HL-60 (cell line): ENCODE results near the gene DNAH12.

Experiments
- DNase-seq, 2 experiments: peaks; one replicate each; pipeline ENCODE4 v3.0.0-alpha.2; 2010 to 2020; ENCODE audit warnings: low read depth in 1 of 2, low spot score in 1 of 2
- H3K27ac ChIP-seq: fragments of 250-450 bp; sonication (Bioruptor Pico); replicated peaks from 2 replicates; pipeline ENCODE4 v1.5.1; 2020; ENCODE audit warnings: mild to moderate bottlenecking, moderate library complexity
- H3K27me3 ChIP-seq: fragments of 250-450 bp; sonication (Bioruptor Pico); 2 replicates; pipeline ENCODE4 v1.5.1; 2021; ENCODE audit warnings: mild to moderate bottlenecking, moderate library complexity; ENCODE audit not compliant: insufficient read depth, poor library complexity, severe bottlenecking
- H3K4me3 ChIP-seq: replicated peaks from 2 replicates; pipeline ENCODE4 v1.5.1; 2011; ENCODE audit warnings: mild to moderate bottlenecking, control low read depth, low read length; ENCODE audit not compliant: insufficient read depth
- GABPA ChIP-seq: IDR thresholded peaks from 2 replicates; pipeline ENCODE4 v1.6.1; 2012; ENCODE audit warnings: low read depth
- POLR2AphosphoS5 ChIP-seq: IDR thresholded peaks from 2 replicates; pipeline ENCODE4 v1.6.1; 2012; ENCODE audit warnings: low read depth
- REST ChIP-seq: IDR thresholded peaks from 2 replicates; pipeline ENCODE4 v1.6.1; 2012; ENCODE audit warnings: low read depth; ENCODE audit not compliant: insufficient replicate concordance
- SPI1 ChIP-seq: IDR thresholded peaks from 2 replicates; pipeline ENCODE4 v1.6.1; 2012; ENCODE audit warnings: low read depth, mild to moderate bottlenecking, borderline replicate concordance
- TF ChIP-seq, protein P1 (sequence below): IDR thresholded peaks from one replicate; pipeline ENCODE4 v1.5.1; 2011; ENCODE audit warnings: low read length, control low read depth, inconsistent platforms; ENCODE audit not compliant: insufficient read depth

Gene DNAH12

DNA sequence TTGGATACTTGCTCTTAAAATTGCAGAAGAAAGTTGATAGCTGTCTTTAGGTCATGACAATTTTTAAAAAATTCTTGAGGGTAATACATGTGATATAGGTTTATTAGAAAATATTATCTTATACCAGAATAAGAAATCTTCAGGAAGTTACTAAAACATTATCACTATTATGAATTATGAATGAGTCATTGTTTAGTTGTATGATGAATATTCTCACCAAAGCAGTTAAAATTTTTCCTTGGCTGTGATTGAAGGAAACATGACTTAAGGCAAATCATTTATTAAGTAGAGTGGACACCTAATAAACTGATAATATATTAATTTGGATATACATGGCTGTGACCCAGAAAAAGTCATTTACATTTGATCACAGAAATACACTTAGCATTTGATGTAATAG is 286.5 kb downstream of the DNAH12 start:
- DNase-seq, result no peak
- no peaks in the 10 kb centered on the region for H3K27me3 ChIP-seq
- TF ChIP-seq GABPA (no peak), SPI1 (no peak), REST (no peak), POLR2AphosphoS5 (no peak)
- TF ChIP-seq, protein P1, sequence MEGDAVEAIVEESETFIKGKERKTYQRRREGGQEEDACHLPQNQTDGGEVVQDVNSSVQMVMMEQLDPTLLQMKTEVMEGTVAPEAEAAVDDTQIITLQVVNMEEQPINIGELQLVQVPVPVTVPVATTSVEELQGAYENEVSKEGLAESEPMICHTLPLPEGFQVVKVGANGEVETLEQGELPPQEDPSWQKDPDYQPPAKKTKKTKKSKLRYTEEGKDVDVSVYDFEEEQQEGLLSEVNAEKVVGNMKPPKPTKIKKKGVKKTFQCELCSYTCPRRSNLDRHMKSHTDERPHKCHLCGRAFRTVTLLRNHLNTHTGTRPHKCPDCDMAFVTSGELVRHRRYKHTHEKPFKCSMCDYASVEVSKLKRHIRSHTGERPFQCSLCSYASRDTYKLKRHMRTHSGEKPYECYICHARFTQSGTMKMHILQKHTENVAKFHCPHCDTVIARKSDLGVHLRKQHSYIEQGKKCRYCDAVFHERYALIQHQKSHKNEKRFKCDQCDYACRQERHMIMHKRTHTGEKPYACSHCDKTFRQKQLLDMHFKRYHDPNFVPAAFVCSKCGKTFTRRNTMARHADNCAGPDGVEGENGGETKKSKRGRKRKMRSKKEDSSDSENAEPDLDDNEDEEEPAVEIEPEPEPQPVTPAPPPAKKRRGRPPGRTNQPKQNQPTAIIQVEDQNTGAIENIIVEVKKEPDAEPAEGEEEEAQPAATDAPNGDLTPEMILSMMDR, result no peak
- no peak overlapping the region for H3K27ac ChIP-seq
- no peak overlapping the region for H3K4me3 ChIP-seq

DNA sequence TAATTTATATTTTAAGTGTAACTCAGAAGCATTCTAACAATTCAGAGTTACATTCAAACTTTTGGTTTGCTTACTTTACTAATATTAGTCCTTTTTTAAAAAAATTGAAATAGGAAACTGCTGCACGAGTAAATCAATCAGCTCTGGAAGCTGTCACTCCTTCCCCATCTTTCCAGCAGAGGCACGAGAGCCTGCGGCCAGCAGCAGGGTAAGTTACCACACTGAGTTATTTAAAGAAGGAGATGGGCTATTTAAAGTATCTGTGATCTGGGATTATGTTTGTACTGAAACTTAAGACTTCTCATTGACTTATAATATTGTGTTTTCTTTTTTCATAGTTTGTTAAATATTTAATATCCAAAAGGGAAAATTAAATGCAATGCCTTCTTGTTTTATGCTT is 287.3 kb downstream of the DNAH12 start:
- TF ChIP-seq, protein P1, result no peak
- no peak for TF ChIP-seq SPI1
- TF ChIP-seq GABPA, result no peak
- no peak for TF ChIP-seq REST
- TF ChIP-seq POLR2AphosphoS5, result no peak
- DNase-seq, result no peak
- H3K27me3 ChIP-seq, result no peaks in the 10 kb centered on the region
- H3K27ac ChIP-seq, result no peak overlapping the region
- H3K4me3 ChIP-seq, result no peak overlapping the region

- H3K4me3 ChIP-seq, result no peak overlapping the region
- no peaks in the 10 kb centered on the region for H3K27me3 ChIP-seq
- DNase-seq, result no peak
- no peak for TF ChIP-seq POLR2AphosphoS5
- TF ChIP-seq, protein P1, result no peak
- TF ChIP-seq REST, result no peak
- no peak for TF ChIP-seq SPI1
- no peak overlapping the region for H3K27ac ChIP-seq
Observed at GRCh38 chr3:57252404-57252803, 291.7 kb downstream of the DNAH12 start.
